HS-27A (cell line): Measurements from ENCODE around the gene SPATA32.
"Not testable (repeated sequence)": the region's sequence is repeated elsewhere in the genome, so short reads cannot be mapped to it uniquely, and the experiment has no call there.

Experiments
- DNase-seq: peaks from one replicate; pipeline ENCODE4 v3.0.0-alpha.2; 2012; ENCODE audit warnings: low read depth, missing footprints

SPATA32 gene

DNA sequence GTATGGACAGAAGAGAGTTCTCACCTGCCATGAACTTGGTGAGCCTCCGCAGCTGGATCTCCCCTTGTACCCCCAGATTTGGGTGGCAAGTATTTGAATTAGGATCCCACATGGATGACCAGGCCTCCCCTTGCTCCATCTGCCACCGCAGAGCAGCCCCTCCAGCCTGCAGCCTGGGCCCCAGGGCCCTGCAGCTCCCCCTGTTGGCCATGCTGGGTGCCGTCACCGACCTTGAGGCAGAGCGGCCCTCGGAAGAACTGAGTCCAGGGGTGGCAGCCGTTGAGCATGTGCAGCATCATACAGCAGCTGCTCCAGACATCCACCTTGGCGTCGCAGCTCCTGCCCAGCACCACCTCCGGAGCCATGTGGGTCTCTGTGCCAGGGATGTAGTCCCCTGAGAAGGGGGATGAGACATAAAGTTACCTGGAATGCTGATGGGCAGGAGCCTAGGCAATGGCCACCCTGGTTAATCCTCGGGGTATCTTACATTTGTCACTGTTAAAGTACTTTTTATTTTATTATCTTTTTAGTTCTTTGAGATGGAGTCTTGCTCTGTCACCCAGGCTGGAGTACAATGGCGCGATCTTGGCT lies 9.0 kb upstream of the SPATA32 start:
- no peak for DNase-seq

GRCh38 chr17:45269912-45270311 lies 8.0 kb upstream of the SPATA32 start:
- DNase-seq: no peak

DNA sequence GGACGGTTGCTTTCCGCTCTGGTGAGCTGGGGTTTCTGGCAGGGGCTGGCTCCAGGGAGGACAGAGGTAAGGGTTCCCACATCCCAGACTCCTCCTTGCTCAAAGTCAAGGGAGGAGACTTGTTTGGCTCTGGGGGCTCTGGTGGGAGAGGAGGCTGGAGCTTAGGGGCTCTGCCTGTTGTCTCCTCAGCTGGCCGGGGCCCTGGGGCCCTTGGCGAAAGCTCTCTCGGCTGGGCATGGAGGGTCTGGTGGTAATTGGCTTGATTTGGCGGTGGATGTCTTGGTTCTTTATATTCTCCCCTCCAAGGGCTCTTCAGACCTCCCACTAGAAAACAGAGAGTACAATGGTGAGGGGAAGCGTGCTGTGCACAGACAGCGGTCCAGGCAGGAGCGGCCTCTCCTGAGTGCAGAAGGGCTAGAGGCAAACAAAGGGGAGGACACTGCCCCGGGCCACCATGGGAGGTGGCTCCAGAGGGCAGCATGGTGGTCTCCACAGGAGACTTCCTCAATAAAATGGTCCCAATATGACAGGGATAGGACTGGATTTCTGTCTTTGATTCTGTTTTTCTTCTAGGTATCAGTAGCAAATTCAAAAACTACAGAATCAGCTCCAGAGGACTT lies 5.7 kb upstream of the SPATA32 start:
- no peak for DNase-seq

DNA sequence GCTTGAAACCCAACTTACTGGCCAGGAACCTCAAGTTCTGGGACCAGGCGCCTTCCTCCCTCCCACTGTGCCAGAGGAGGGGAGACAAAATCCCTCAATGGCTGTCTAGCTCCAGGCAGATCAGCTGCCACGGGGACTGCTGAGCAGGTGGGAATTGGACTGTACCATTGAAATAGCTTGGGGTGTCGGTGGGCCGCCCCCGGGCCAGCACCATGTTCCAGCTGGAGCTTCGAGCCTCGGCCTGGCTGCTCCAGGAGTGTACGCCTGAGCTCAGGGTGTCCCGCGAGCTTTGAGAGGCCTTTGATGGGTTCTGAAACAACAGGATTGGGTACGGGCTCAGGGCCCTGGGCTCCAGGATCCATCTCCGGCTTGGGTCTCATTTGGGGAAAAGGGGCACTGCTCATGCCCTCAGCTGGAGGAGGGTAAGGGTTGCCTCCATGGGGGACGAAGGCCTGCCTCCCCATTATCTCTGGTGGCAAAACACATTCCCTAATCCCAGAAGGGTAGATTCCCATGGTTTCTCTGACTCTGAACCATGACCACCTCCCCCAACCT lies 4.6 kb upstream of the SPATA32 start:
- no peak for DNase-seq

GRCh38 chr17:45265821-45266220 lies 3.9 kb upstream of the SPATA32 start:
- DNase-seq: peak; percentile 30

DNA sequence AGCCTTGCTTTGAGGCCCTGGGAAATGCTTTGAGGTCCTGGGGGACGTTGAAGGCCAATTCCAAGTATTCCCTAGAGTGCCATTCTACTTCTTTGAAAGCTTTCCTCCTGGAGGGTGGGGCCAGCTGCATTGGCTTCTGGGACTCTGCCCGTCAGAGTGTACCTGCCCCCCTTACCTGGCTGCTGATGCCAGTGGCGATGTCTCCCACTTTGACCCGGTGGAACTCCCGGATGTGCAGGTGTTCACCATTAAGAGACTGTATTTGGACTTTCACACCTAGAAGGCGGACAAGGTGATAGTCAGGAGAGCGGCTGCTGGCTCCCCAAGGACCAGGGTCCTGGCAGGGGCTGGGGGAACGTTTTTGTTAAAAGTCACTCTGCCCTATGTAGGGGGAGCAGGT lies 3.1 kb upstream of the SPATA32 start:
- no peak for DNase-seq

GRCh38 chr17:45264430-45264829 lies 2.5 kb upstream of the SPATA32 start:
- DNase-seq: no peak

DNA sequence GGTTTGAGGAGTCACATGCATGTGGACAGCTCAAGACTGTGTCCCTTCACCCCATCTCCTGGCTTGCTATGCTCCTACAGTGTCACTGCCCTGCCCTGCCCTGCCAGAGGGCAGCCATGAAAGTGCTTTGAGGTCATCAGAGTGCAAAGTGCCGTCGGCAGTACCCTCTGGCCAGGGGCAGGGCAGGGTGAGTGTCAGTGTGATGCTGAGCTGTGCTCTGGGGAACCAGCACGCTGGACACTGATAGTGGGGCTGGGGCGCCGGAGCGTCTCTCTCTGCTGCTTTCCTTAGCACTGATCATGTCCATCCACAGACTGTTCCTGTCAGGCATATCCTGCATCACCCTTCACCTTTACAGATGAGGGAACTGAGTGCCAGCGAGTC lies 1.6 kb upstream of the SPATA32 start:
- no peak for DNase-seq

- DNase-seq: no peak
Measured at GRCh38 chr17:45262516-45263476, 902 bp upstream of the SPATA32 start.

DNA sequence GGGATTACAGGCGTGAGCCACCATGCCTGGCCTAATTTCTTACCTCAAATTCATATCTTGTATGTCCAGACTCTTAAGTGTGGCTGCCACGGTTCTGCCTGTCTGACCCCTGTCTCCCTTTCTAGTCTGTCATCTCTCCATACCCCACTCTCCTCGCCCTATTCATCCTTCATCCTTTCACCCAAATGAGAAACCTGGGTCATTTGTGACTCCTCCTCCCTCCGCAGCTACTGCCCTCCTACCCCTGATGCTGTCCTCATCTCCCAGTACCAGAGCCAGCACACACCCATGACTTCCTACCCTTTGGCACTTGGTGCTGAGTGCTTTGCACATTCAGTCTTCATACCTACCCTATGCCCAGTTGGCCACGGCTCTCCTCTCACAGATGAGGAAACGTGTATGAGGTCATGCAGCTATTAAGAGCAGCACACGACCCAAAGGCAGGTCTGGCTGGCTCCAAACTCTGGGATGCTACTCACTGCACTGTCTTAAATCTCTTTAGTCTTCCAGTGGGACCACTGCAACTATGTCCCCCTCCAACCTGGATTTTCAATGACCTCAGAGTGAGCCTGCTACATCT lies 1.6 kb downstream of the SPATA32 start:
- no peak for DNase-seq

DNA sequence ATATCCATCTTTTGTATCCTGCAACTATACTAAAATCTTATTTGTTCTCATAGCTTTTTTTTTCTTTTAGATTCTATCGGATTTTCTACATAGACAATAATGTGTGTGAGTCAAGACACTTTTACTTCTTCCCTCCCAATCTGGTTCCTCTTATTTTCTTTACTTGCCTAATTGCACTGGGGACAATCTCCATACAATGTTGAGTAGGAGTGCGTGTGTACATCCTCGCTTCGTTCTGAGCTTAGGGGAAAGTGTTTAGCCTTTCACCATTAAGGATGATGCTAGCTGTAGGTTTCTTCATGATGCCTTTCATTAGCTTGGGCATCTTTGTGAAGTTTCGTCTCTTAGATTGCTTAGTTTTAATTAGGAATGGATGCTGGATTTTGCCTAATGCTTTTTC lies 2.9 kb downstream of the SPATA32 start:
- DNase-seq: no peak

- DNase-seq: no peak
Measured at GRCh38 chr17:45257115-45257514, 4.8 kb downstream of the SPATA32 start.

- DNase-seq: no peak
Measured at GRCh38 chr17:45256114-45256966, 5.6 kb downstream of the SPATA32 start.

DNA sequence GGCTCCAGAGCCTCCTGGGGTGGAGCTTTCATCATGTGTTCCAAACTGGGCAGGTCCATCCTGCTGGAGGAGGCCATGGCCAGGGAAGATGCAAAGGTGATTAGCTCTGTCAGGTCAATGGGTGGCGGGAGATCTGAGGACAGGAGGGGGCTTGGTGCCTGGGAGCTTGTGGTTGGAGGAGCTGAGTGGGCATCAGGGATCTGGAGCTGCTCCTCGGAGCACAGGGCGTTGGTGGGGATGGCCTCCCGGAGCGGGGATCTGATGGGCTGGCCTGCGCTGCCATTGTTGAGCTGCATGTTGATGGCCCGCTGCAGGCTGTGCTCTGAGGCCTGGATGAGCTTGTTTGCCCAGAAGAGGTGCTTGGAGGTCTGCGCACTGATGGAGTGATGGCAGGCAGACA lies 6.5 kb downstream of the SPATA32 start:
- no peak for DNase-seq

DNA sequence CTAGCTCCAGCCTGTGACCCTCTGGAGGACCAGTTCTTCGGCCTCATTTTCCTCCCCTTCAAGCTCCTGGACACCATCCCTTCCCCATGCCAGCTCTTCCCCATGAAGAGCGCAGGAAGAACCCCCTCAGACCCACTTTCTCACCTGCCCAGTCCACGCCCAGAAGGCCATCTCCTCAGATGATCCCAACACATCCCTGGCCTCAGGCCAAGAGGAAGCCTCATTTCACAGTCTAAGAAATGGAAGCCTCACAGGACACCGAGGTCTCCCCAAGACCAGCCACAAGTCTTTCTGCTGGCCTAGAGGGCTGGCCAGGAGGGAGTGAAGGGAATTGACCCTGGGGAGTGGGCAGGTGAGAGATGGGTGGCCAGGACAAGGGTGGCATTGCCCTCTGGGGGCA lies 8.0 kb downstream of the SPATA32 start:
- no peak for DNase-seq

DNA sequence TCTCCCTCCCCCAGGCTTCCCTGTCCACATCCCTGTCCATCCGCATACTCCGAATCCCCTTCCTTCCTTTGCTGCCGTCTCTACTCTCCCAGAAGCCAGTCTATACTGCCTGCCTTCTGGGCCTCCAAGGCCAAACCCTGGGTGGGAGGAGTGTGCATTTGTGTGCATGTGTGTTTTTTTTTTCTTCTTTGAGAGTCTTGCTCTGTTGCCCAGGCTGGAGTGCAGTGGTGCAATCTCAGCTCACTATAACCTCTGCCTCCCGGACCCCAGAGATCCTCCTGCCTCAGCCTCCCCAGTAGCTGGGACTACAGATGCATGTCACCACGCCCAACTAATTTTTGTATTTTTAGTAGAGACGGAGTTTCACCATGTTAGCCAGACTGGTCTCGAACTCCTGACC lies 8.7 kb downstream of the SPATA32 start:
- DNase-seq: not testable (repeated sequence)

DNA sequence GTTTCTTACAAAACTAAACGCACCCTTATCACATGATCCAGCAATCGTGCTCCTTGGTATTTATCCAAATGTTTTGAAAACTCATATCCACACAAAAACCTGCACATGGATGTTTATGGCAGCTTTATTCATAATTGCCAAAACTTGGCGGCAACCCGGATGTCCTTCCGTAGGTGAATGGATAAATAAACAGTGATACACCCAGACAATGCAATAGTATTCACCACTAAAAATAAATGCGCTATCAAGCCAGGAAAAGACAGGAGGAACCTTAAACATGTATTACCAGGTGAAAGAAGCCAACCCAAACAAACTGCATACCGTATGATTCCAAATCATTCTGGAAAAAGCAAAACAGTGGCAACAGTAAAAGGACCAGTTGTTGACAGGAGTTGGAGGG lies 10.0 kb downstream of the SPATA32 start:
- no peak for DNase-seq

DNA sequence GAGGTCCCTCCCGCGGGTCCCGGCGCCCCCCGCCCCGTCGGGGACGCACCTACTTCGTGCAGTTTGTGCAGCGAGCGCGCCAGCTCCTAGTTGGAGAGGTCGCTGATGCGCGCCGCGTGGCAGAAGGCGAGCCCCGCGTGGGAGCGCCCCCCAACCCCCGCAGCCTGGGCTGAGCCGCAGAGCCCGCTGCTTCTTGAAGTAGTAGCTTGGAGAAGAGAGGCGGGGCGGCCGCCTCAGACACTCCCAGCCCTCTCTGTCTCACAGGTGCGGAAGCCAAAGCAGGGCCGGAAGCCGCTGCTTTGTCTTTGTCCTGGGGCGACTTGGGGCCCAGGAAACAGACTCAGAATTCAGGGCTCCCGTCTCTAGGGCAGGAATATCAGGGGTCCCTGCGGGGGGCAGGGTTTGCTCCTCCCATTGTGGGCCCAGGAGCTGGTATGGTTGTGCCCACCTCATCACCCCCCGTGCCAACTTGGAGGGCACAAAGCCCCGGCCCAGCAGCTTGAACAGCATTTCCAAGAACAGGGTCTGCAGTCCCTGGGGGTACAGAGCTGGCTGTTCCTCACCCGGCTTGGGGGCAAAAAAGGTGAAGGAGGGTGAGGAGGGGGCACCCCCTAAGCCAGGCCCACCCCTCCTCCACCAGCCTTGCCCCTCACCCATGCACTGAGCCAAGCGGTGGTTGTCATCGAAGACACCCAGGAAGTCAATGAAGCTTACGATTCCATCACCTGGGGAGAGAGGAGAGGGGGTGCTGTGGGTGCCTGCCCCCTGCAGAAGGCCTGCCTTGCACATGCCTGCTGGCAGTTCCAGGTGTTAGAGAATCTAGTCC lies 13.5 kb downstream of the SPATA32 start:
- DNase-seq: no peak

DNA sequence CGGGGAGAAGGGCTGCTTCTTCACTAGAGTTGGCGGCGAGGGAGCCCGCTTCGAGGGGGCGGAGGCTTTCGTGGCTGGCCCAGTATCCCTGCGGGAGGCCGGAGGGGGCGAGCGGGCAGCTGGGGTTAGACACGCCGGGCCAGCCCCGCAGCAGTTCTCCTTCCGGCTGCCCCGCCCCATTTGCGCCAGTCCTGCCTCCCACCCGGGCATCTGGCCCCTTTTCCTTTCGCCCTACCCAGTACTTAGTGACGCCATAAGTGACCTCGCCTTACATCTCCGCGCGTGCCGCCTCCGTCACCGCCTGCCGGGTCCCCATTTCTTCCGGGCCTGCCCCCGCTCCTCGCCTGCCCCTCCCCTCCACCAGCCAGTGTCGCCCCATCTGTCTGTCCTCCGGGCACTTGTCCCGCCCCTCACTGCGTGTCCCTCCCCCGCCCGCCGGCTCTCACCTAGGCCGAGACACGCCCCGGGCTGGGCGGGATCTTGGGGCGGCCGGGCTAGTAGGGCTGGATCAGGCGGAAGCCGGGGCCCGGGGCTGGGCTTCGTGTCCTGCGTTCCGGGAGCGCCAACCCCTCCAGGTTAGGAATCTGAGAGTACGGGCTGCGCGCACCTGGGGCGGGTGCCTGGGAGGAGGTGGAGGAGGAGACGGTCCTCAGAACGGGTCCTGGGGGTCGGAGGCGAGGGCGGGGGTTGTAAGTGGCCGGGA lies 14.3 kb downstream of the SPATA32 start:
- peak; percentile 20 for DNase-seq

- no peak for DNase-seq
Measured at GRCh38 chr17:45246861-45247428, 14.9 kb downstream of the SPATA32 start.
